ENCODE data around the gene IFNE.

DNA sequence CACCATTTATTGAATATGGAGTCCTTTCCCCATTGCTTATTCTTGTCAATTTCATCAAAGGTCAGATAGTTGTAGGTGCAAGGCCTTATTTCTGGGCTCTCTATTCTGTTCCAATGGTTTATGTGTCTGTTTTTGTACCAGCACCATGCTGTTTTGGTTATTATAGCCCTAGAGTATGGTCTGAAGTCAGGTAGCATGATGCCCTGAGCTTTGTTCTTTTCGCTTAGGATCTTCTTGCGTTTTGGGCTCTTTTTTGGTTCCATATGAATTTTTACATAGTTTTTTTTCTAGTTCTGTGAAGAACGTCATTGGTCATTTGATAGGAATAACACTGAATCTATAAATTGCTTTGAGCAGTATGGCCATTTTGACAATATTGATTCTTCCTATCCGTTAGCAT, 40.2 kb upstream of the IFNE start:
- TF ChIP-seq, protein P1, sequence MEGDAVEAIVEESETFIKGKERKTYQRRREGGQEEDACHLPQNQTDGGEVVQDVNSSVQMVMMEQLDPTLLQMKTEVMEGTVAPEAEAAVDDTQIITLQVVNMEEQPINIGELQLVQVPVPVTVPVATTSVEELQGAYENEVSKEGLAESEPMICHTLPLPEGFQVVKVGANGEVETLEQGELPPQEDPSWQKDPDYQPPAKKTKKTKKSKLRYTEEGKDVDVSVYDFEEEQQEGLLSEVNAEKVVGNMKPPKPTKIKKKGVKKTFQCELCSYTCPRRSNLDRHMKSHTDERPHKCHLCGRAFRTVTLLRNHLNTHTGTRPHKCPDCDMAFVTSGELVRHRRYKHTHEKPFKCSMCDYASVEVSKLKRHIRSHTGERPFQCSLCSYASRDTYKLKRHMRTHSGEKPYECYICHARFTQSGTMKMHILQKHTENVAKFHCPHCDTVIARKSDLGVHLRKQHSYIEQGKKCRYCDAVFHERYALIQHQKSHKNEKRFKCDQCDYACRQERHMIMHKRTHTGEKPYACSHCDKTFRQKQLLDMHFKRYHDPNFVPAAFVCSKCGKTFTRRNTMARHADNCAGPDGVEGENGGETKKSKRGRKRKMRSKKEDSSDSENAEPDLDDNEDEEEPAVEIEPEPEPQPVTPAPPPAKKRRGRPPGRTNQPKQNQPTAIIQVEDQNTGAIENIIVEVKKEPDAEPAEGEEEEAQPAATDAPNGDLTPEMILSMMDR (IDR thresholded peaks at IDR 0.05) = no peak
- TF ChIP-seq TCF12 (IDR thresholded peaks at IDR 0.05) (no peak), POLR2AphosphoS5 (IDR thresholded peaks at IDR 0.05; ENCODE audit: low read depth, low read length) (no peak), FOXJ3 (CRISPR knock-in tag; IDR thresholded peaks at IDR 0.05) (no peak), GATA2 (CRISPR knock-in tag; IDR thresholded peaks at IDR 0.05) (no peak), RCOR1 (IDR thresholded peaks at IDR 0.05; ENCODE audit: low read length) (no peak), CHD2 (IDR thresholded peaks at IDR 0.05; ENCODE audit: low read length, partially characterized antibody) (no peak)
- TF ChIP-seq, protein P2, sequence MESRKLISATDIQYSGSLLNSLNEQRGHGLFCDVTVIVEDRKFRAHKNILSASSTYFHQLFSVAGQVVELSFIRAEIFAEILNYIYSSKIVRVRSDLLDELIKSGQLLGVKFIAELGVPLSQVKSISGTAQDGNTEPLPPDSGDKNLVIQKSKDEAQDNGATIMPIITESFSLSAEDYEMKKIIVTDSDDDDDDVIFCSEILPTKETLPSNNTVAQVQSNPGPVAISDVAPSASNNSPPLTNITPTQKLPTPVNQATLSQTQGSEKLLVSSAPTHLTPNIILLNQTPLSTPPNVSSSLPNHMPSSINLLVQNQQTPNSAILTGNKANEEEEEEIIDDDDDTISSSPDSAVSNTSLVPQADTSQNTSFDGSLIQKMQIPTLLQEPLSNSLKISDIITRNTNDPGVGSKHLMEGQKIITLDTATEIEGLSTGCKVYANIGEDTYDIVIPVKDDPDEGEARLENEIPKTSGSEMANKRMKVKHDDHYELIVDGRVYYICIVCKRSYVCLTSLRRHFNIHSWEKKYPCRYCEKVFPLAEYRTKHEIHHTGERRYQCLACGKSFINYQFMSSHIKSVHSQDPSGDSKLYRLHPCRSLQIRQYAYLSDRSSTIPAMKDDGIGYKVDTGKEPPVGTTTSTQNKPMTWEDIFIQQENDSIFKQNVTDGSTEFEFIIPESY (IDR thresholded peaks at IDR 0.05; ENCODE audit: borderline replicate concordance, low read depth) = no peak

Measured in SK-N-SH (cell line).